HepG2 (cell line): ENCODE data around the gene TPD52L2. TPM values are rescaled to one million over a fixed set of nuclear protein-coding genes. Genes with fewer than 3 reads are reported as not detected.

Experiments used
- ARNT2 ChIP-seq: sonication (generic); formaldehyde crosslinking; IDR thresholded peaks from 2 replicates; pipeline ENCODE4 v1.8.0; 2022; ENCODE audit warnings: mild to moderate bottlenecking, low read depth, missing genetic modification reagents, moderate library complexity
- BORCS8-MEF2B ChIP-seq: sonication (generic); formaldehyde crosslinking; IDR thresholded peaks from 2 replicates; pipeline ENCODE4 v1.8.0; 2022; ENCODE audit warnings: mild to moderate bottlenecking, missing genetic modification reagents
- ELF1 ChIP-seq: sonication (generic); formaldehyde crosslinking; IDR thresholded peaks from 2 replicates; pipeline ENCODE4 v1.4.0; 2020; ENCODE audit warnings: missing genetic modification reagents
- EZH2 ChIP-seq: conservative IDR thresholded peaks from 2 replicates; pipeline ENCODE4 v1.6.1; 2012; ENCODE audit warnings: mild to moderate bottlenecking, low read depth, low read length, moderate library complexity
- HHEX ChIP-seq: IDR thresholded peaks from 2 replicates; pipeline ENCODE4 v1.6.1; 2016; ENCODE audit warnings: control low read depth
- MAF1 ChIP-seq: sonication (generic); formaldehyde crosslinking; IDR thresholded peaks from 2 replicates; pipeline ENCODE4 v1.5.0; 2020; ENCODE audit warnings: missing genetic modification reagents, borderline replicate concordance
- MAZ ChIP-seq, 2 experiments: sonication (generic) in 1 of 2; formaldehyde crosslinking in 1 of 2; IDR thresholded peaks; 2 replicates each; pipeline versions ENCODE4 v1.5.0 to v1.6.1; 2012 to 2020; ENCODE audit warnings: low read depth in 2 of 2, mild to moderate bottlenecking in 2 of 2, borderline replicate concordance in 1 of 2, improper control_type of control experiment in 1 of 2, low read length in 1 of 2, missing genetic modification reagents in 1 of 2, moderate library complexity in 1 of 2
- MXD1 ChIP-seq: sonication (generic); formaldehyde crosslinking; IDR thresholded peaks from 2 replicates; pipeline ENCODE4 v1.4.0; 2020; ENCODE audit warnings: mild to moderate bottlenecking, missing genetic modification reagents
- NR2C2 ChIP-seq: sonication (generic); formaldehyde crosslinking; IDR thresholded peaks from 2 replicates; pipeline ENCODE4 v1.4.0; 2020; ENCODE audit warnings: missing genetic modification reagents, mild to moderate bottlenecking, moderate library complexity, borderline replicate concordance
- TOE1 ChIP-seq: sonication (generic); formaldehyde crosslinking; IDR thresholded peaks from 2 replicates; pipeline ENCODE4 v1.4.0; 2020; ENCODE audit warnings: mild to moderate bottlenecking, missing genetic modification reagents
- ZFP37 ChIP-seq: sonication (generic); formaldehyde crosslinking; IDR thresholded peaks from 2 replicates; pipeline ENCODE4 v1.4.0; 2020; ENCODE audit warnings: missing genetic modification reagents, borderline replicate concordance
- ZFX ChIP-seq: sonication (generic); formaldehyde crosslinking; IDR thresholded peaks from 2 replicates; pipeline ENCODE4 v1.4.0; 2020; ENCODE audit warnings: mild to moderate bottlenecking, low read depth, missing genetic modification reagents, moderate library complexity
- ZKSCAN8 ChIP-seq: IDR thresholded peaks from 2 replicates; pipeline ENCODE4 v1.6.1; 2016; ENCODE audit warnings: borderline replicate concordance, missing genetic modification reagents, missing compliant biosample characterization
- ZNF329 ChIP-seq: sonication (generic); formaldehyde crosslinking; IDR thresholded peaks from 2 replicates; pipeline ENCODE4 v1.9.0; 2021; ENCODE audit warnings: low read depth, mild to moderate bottlenecking, missing genetic modification reagents
- ZNF558 ChIP-seq: sonication (generic); formaldehyde crosslinking; IDR thresholded peaks from 2 replicates; pipeline ENCODE4 v1.9.0; 2022; ENCODE audit warnings: mild to moderate bottlenecking, missing genetic modification reagents, borderline replicate concordance
- ZNF569 ChIP-seq: sonication (generic); formaldehyde crosslinking; IDR thresholded peaks from 2 replicates; pipeline ENCODE4 v1.5.0; 2020; ENCODE audit warnings: mild to moderate bottlenecking, missing genetic modification reagents, moderate library complexity, borderline replicate concordance
- ZNF670 ChIP-seq: sonication (generic); formaldehyde crosslinking; IDR thresholded peaks from 2 replicates; pipeline ENCODE4 v1.8.0; 2022; ENCODE audit warnings: mild to moderate bottlenecking, missing genetic modification reagents, borderline replicate concordance
- ZNF672 ChIP-seq: sonication (generic); formaldehyde crosslinking; IDR thresholded peaks from 2 replicates; pipeline ENCODE4 v1.8.1; 2022; ENCODE audit warnings: missing genetic modification reagents
- ZNF839 ChIP-seq: sonication (generic); formaldehyde crosslinking; IDR thresholded peaks from 2 replicates; pipeline ENCODE4 v1.4.0; 2020; ENCODE audit warnings: missing genetic modification reagents, mild to moderate bottlenecking, borderline replicate concordance
- ZXDC ChIP-seq: sonication (generic); formaldehyde crosslinking; IDR thresholded peaks from 2 replicates; pipeline ENCODE4 v1.5.0; 2020; ENCODE audit warnings: mild to moderate bottlenecking, missing genetic modification reagents
- polyA plus RNA-seq, 8 experiments: library from polyadenylated mRNA; depleted of rRNA in 3 of 8; stranded (reverse) in 7 of 8; unstranded in 1 of 8; fragments of >200 nt; fragmentation: Illumina TruSeq in 4 of 8; extraction: Trizol in 4 of 8; gene quantifications; 2 replicates each; pipeline versions ENCODE4 v1.2.1 to v1.2.3, GENCODE V29; 2011 to 2016; ENCODE audit warnings: low read depth in 4 of 8, missing spikeins in 1 of 8, mixed read lengths in 1 of 8; ENCODE audit not compliant: insufficient read depth in 1 of 8
- total RNA-seq, 5 experiments: library from RNA; depleted of rRNA; stranded (reverse); fragments of >200 nt; fragmentation: Illumina TruSeq; extraction: Trizol; gene quantifications; 2 replicates each; pipeline ENCODE4 v1.2.3, GENCODE V29; 2016; ENCODE audit warnings: low read depth in 1 of 5
- TF ChIP-seq, protein P1 (sequence below): sonication (generic); formaldehyde crosslinking; IDR thresholded peaks from 2 replicates; pipeline ENCODE4 v1.5.1; 2020; ENCODE audit warnings: missing genetic modification reagents, mild to moderate bottlenecking, borderline replicate concordance
- TF ChIP-seq, protein P2 (sequence below): sonication (generic); formaldehyde crosslinking; IDR thresholded peaks from 2 replicates; pipeline ENCODE4 v1.5.0; 2020; ENCODE audit warnings: missing genetic modification reagents, mild to moderate bottlenecking, borderline replicate concordance

The TPD52L2 gene
- total and polyA plus RNA-seq, 2 of the 13 experiments (the other 11 are each of a cell fraction or from before 2014, with no cell fraction given), result 156 to 184 TPM

DNA sequence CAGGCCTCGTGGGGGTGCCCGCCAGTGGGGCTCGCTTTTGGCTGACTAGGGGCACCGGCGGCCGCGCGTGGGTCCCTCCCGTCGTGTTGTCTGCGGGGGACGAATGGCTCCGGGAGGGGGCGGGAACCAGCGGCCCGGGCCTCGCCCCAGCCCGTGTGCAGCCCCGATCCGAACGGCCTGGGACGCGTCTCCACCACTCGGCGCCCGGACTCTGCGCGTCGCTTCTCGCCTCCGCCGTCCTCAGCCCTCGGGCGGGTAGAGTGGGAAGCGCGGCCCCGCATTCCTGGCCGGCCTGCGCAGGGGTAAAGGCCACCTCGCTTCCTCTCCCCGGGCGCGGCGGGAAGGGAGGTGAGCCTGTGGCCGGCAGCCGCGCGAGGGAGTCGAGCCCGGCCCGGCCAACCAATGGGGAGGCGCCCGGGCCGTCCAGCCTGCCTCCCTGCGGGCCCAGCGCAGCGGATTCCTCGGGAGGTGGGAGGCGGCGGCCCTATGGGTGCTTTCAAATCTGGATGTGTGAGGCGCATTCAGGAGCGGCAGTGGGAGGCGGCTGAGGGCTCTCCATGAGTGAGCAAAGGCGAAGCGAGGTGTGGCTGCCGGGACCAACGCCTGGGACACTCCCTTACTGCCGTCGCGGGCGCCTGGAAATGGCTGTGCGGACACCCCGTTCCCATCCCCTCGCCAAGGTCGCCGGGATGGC, 32.9 kb upstream of the TPD52L2 start (continued):
- no peak for TF ChIP-seq ZKSCAN8 (CRISPR knock-in tag)
- TF ChIP-seq ZXDC (CRISPR knock-in tag), result no peak
- TF ChIP-seq, protein P1, sequence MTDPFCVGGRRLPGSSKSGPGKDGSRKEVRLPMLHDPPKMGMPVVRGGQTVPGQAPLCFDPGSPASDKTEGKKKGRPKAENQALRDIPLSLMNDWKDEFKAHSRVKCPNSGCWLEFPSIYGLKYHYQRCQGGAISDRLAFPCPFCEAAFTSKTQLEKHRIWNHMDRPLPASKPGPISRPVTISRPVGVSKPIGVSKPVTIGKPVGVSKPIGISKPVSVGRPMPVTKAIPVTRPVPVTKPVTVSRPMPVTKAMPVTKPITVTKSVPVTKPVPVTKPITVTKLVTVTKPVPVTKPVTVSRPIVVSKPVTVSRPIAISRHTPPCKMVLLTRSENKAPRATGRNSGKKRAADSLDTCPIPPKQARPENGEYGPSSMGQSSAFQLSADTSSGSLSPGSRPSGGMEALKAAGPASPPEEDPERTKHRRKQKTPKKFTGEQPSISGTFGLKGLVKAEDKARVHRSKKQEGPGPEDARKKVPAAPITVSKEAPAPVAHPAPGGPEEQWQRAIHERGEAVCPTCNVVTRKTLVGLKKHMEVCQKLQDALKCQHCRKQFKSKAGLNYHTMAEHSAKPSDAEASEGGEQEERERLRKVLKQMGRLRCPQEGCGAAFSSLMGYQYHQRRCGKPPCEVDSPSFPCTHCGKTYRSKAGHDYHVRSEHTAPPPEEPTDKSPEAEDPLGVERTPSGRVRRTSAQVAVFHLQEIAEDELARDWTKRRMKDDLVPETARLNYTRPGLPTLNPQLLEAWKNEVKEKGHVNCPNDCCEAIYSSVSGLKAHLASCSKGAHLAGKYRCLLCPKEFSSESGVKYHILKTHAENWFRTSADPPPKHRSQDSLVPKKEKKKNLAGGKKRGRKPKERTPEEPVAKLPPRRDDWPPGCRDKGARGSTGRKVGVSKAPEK (CRISPR knock-in tag), result no peak
- TF ChIP-seq ZNF670 (CRISPR knock-in tag), result no peak
- no peak for TF ChIP-seq HHEX (CRISPR knock-in tag)
- TF ChIP-seq ZNF839 (CRISPR knock-in tag), result peak; percentile 42; the same call in 1 of the 2 replicates
- no peak for TF ChIP-seq ZNF569 (CRISPR knock-in tag)
- TF ChIP-seq ZFX (CRISPR knock-in tag), result peak; percentile 87
- TF ChIP-seq ZNF329 (CRISPR knock-in tag), result 0 out of 2 replicates have a peak, but pooled peaks have one; percentile 70
- no peak for TF ChIP-seq ELF1 (CRISPR knock-in tag)
- TF ChIP-seq, protein P2, sequence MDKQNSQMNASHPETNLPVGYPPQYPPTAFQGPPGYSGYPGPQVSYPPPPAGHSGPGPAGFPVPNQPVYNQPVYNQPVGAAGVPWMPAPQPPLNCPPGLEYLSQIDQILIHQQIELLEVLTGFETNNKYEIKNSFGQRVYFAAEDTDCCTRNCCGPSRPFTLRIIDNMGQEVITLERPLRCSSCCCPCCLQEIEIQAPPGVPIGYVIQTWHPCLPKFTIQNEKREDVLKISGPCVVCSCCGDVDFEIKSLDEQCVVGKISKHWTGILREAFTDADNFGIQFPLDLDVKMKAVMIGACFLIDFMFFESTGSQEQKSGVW (CRISPR knock-in tag), result no peak
- TF ChIP-seq ZNF558 (CRISPR knock-in tag), result peak; percentile 32; the same call in 1 of the 2 replicates
- peak; percentile 69; the same call in 1 of the 2 replicates for TF ChIP-seq MAF1 (CRISPR knock-in tag)
- no peak for TF ChIP-seq EZH2
- peak; percentile 14; the same call in 1 of the 2 replicates for TF ChIP-seq NR2C2 (CRISPR knock-in tag)
- no peak for TF ChIP-seq MAZ (IDR thresholded peaks at IDR 0.05; ENCODE audit: borderline replicate concordance, low read depth, low read length)
- peak; percentile 22; the same call in 1 of the 2 replicates for TF ChIP-seq MAZ (CRISPR knock-in tag; IDR thresholded peaks at IDR 0.05; ENCODE audit: low read depth)
- TF ChIP-seq BORCS8-MEF2B (CRISPR knock-in tag), result peak; percentile 43; the same call in 1 of the 2 replicates
- no peak for TF ChIP-seq ZNF672 (CRISPR knock-in tag)
- TF ChIP-seq MXD1 (CRISPR knock-in tag), result peak; percentile 57
- no peak for TF ChIP-seq TOE1 (CRISPR knock-in tag)
- no peak for TF ChIP-seq ZFP37 (CRISPR knock-in tag)
- peak; percentile 88 for TF ChIP-seq ARNT2
